Dermis microvascular lymphatic vessel endothelial cell (primary cell): ENCODE results near the gene RTN4R. TPM values are rescaled to one million over a fixed set of nuclear protein-coding genes. Genes with fewer than 3 reads are reported as not detected.

Experiments used
- DNase-seq, 2 donors: peaks; one replicate each; pipeline versions ENCODE4 v3.0.0 to v3.0.0-alpha.2; 2010; ENCODE audit warnings: low read depth in 2 of 2
- total RNA-seq: library from RNA; depleted of rRNA; stranded (reverse); fragments of >200 nt; gene quantifications from 2 replicates; pipeline ENCODE4 v1.2.1, GENCODE V29; 2014

Gene RTN4R
- total RNA-seq, 1 donor from 2014 or later: 1.2 TPM

GRCh38 chr22:20230777-20231420, 37.2 kb downstream of the RTN4R start:
- no peak for DNase-seq

- no peak for DNase-seq
Measured at GRCh38 chr22:20229916-20230775, 38.0 kb downstream of the RTN4R start.

- DNase-seq: no peak
Measured at GRCh38 chr22:20228939-20229272, 39.2 kb downstream of the RTN4R start.

GRCh38 chr22:20228055-20228938, 39.8 kb downstream of the RTN4R start:
- no peak for DNase-seq

- DNase-seq: no peak
Measured at GRCh38 chr22:20227363-20227762, 40.8 kb downstream of the RTN4R start.

- DNase-seq: no peak
Measured at GRCh38 chr22:20226760-20227350, 41.3 kb downstream of the RTN4R start.

GRCh38 chr22:20226077-20226716, 41.9 kb downstream of the RTN4R start:
- DNase-seq: no peak

GRCh38 chr22:20225693-20225966, 42.5 kb downstream of the RTN4R start:
- DNase-seq: no peak

- DNase-seq: no peak
Measured at GRCh38 chr22:20224917-20225692, 43.0 kb downstream of the RTN4R start.

- no peak for DNase-seq
Measured at GRCh38 chr22:20224256-20224626, 43.9 kb downstream of the RTN4R start.

- DNase-seq: no peak
Measured at GRCh38 chr22:20223421-20224255, 44.5 kb downstream of the RTN4R start.

GRCh38 chr22:20222764-20223420, 45.2 kb downstream of the RTN4R start:
- DNase-seq: no peak

GRCh38 chr22:20221421-20222340, 46.4 kb downstream of the RTN4R start:
- DNase-seq: no peak

- DNase-seq: no peak
Measured at GRCh38 chr22:20220629-20221026, 47.5 kb downstream of the RTN4R start.

- no peak for DNase-seq
Measured at GRCh38 chr22:20219667-20220628, 48.2 kb downstream of the RTN4R start.

GRCh38 chr22:20218987-20219386, 49.1 kb downstream of the RTN4R start:
- no peak for DNase-seq

- DNase-seq: no peak
Measured at GRCh38 chr22:20218326-20218872, 49.7 kb downstream of the RTN4R start.
